H9 (cell line): ENCODE measurements around the gene KIF13A. TPM values are rescaled to one million over a fixed set of nuclear protein-coding genes. Genes with fewer than 3 reads are reported as not detected.

ENCODE experiments used
- DNase-seq: peaks from one replicate; pipeline ENCODE4 v3.0.0-alpha.2; 2017
- H2AFZ ChIP-seq: one replicate; pipeline ENCODE4 v1.6.1; 2013; ENCODE audit warnings: mild to moderate bottlenecking, low read length, control low read depth, moderate library complexity
- H2AK5ac ChIP-seq: 2 replicates; pipeline ENCODE4 v1.6.1; 2013; ENCODE audit warnings: low read length, control low read depth, mixed read lengths; ENCODE audit not compliant: insufficient read length
- H2BK120ac ChIP-seq: one replicate; pipeline ENCODE4 v1.6.1; 2013; ENCODE audit warnings: low read depth, mild to moderate bottlenecking, low read length, control low read depth, inconsistent platforms; ENCODE audit not compliant: poor library complexity, severe bottlenecking
- H2BK12ac ChIP-seq: 2 replicates; pipeline ENCODE4 v1.6.1; 2013; ENCODE audit warnings: low read length, control low read depth, mixed read lengths, low read depth; ENCODE audit not compliant: insufficient read length
- H2BK15ac ChIP-seq: 2 replicates; pipeline ENCODE4 v1.6.1; 2013; ENCODE audit warnings: low read depth, low read length, control low read depth
- H2BK20ac ChIP-seq: one replicate; pipeline ENCODE4 v1.6.1; 2013; ENCODE audit warnings: low read depth, mild to moderate bottlenecking, low read length, control low read depth, inconsistent platforms; ENCODE audit not compliant: poor library complexity, severe bottlenecking
- H2BK5ac ChIP-seq: 2 replicates; pipeline ENCODE4 v1.6.1; 2013; ENCODE audit warnings: low read length, control low read depth, mixed read lengths; ENCODE audit not compliant: insufficient read length
- H3K14ac ChIP-seq: 2 replicates; pipeline ENCODE4 v1.6.1; 2013; ENCODE audit warnings: low read length, control low read depth; ENCODE audit not compliant: insufficient read depth
- H3K18ac ChIP-seq: 2 replicates; pipeline ENCODE4 v1.6.1; 2013; ENCODE audit warnings: low read depth, mild to moderate bottlenecking, mixed read lengths, low read length, control low read depth; ENCODE audit not compliant: insufficient read length
- H3K23ac ChIP-seq: 2 replicates; pipeline ENCODE4 v1.6.1; 2013; ENCODE audit warnings: low read length, control low read depth, mixed read lengths, low read depth; ENCODE audit not compliant: insufficient read length
- H3K23me2 ChIP-seq: 2 replicates; pipeline ENCODE4 v1.6.1; 2013; ENCODE audit warnings: low read depth, mild to moderate bottlenecking, mixed read lengths, low read length, control low read depth; ENCODE audit not compliant: insufficient read length, poor library complexity, severe bottlenecking
- H3K27ac ChIP-seq: 2 replicates; pipeline ENCODE4 v1.5.1; 2013; ENCODE audit warnings: low read length, control low read depth, mixed read lengths, low read depth; ENCODE audit not compliant: insufficient read length
- H3K27me3 ChIP-seq: 2 replicates; pipeline ENCODE4 v1.6.1; 2013; ENCODE audit warnings: low read length, control low read depth, inconsistent platforms; ENCODE audit not compliant: insufficient read depth
- H3K4ac ChIP-seq: 2 replicates; pipeline ENCODE4 v1.6.1; 2013; ENCODE audit warnings: low read depth, mild to moderate bottlenecking, control low read depth, inconsistent platforms, low read length, moderate library complexity
- H3K4me1 ChIP-seq: 2 replicates; pipeline ENCODE4 v1.6.1; 2013; ENCODE audit warnings: low read length, control low read depth, inconsistent platforms; ENCODE audit not compliant: insufficient read depth
- H3K4me2 ChIP-seq: 2 replicates; pipeline ENCODE4 v1.6.1; 2013; ENCODE audit warnings: low read length, control low read depth, mixed read lengths; ENCODE audit not compliant: insufficient read length, insufficient read depth
- H3K56ac ChIP-seq: 2 replicates; pipeline ENCODE4 v1.6.1; 2013; ENCODE audit warnings: low read depth, mild to moderate bottlenecking, mixed read lengths, low read length, control low read depth; ENCODE audit not compliant: insufficient read length
- H3K79me1 ChIP-seq: 2 replicates; pipeline ENCODE4 v1.6.1; 2013; ENCODE audit warnings: low read depth, mild to moderate bottlenecking, moderate library complexity, low read length, control low read depth, inconsistent platforms; ENCODE audit not compliant: insufficient read depth, poor library complexity, severe bottlenecking
- H3K79me2 ChIP-seq: 2 replicates; pipeline ENCODE4 v1.6.1; 2013; ENCODE audit warnings: low read length, control low read depth, inconsistent platforms; ENCODE audit not compliant: insufficient read depth
- H3K9ac ChIP-seq: 2 replicates; pipeline ENCODE4 v1.6.1; 2013; ENCODE audit warnings: low read length, control low read depth, mixed read lengths; ENCODE audit not compliant: insufficient read length; ENCODE audit errors: extremely low read depth
- H3K9me3 ChIP-seq: one replicate; pipeline ENCODE4 v1.6.1; 2013; ENCODE audit warnings: low read depth, low read length, inconsistent platforms; ENCODE audit not compliant: control insufficient read depth
- H3T11ph ChIP-seq: one replicate; pipeline ENCODE4 v1.6.1; 2013; ENCODE audit warnings: mild to moderate bottlenecking, low read length, control low read depth, inconsistent platforms
- H4K20me1 ChIP-seq: one replicate; pipeline ENCODE4 v1.6.1; 2013; ENCODE audit not compliant: control insufficient read depth, insufficient read length, insufficient read depth
- H4K5ac ChIP-seq: 2 replicates; pipeline ENCODE4 v1.6.1; 2013; ENCODE audit warnings: low read depth, mild to moderate bottlenecking, mixed read lengths, low read length, control low read depth; ENCODE audit not compliant: insufficient read length
- H4K8ac ChIP-seq: replicated peaks from 2 replicates; pipeline ENCODE4 v1.6.1; 2013; ENCODE audit warnings: low read length, control low read depth, mixed read lengths, low read depth; ENCODE audit not compliant: insufficient read length
- H4K91ac ChIP-seq: 2 replicates; pipeline ENCODE4 v1.6.1; 2013; ENCODE audit warnings: low read depth, mild to moderate bottlenecking, moderate library complexity, mixed read lengths, low read length, control low read depth; ENCODE audit not compliant: insufficient read length
- H3K27ac Mint-ChIP-seq, 3 experiments: 2 replicates in 2 of 3; 3 replicates in 1 of 3; pipeline ENCODE4 v1.8.0; 2020 to 2021; ENCODE audit warnings: mixed read lengths in 3 of 3, mild to moderate bottlenecking in 1 of 3, moderate library complexity in 1 of 3
- H3K27me3 Mint-ChIP-seq: 2 replicates; pipeline ENCODE4 v1.8.0; 2021; ENCODE audit warnings: low read depth, mild to moderate bottlenecking, moderate library complexity, mixed read lengths
- H3K36me3 Mint-ChIP-seq, 3 experiments: 2 replicates in 2 of 3; 3 replicates in 1 of 3; pipeline ENCODE4 v1.8.0; 2020 to 2021; ENCODE audit warnings: low read depth in 3 of 3, mixed read lengths in 3 of 3; ENCODE audit not compliant: insufficient read depth in 1 of 3
- H3K4me1 Mint-ChIP-seq, 2 experiments: 2 replicates each; pipeline ENCODE4 v1.8.0; 2020; ENCODE audit warnings: mixed read lengths in 2 of 2
- H3K4me3 Mint-ChIP-seq, 2 experiments: 2 replicates in 1 of 2; 3 replicates in 1 of 2; pipeline ENCODE4 v1.8.0; 2020 to 2021; ENCODE audit warnings: mild to moderate bottlenecking in 2 of 2, mixed read lengths in 2 of 2, moderate library complexity in 1 of 2
- H3K9me3 Mint-ChIP-seq, 2 experiments: 2 replicates in 1 of 2; 3 replicates in 1 of 2; pipeline ENCODE4 v1.8.0; 2020; ENCODE audit warnings: mild to moderate bottlenecking in 2 of 2, mixed read lengths in 2 of 2, moderate library complexity in 1 of 2
- CTCF ChIP-seq: fragments of 200-600 bp; sonication (generic); conservative IDR thresholded peaks from 3 replicates; pipeline ENCODE4 v1.8.0; 2021; ENCODE audit warnings: antibody characterized with exemption, mild to moderate bottlenecking
- WGBS: extraction: QIAGEN DNeasy Blood & Tissue Kit; methylation state at CpG from one replicate; pipeline ENCODE4 v1.1.7; 2013; ENCODE audit warnings: missing lambda C conversion rate, low lambda C conversion rate, mixed read lengths; ENCODE audit not compliant: insufficient read length; ENCODE audit errors: extremely low coverage; 5-methylcytosine and 5-hydroxymethylcytosine counted together
- total RNA-seq: library from RNA; stranded (reverse); gene quantifications from 2 replicates; pipeline ENCODE4 v1.2.1, GENCODE V29; 2021

KIF13A gene
- total RNA-seq, 1 experiment from 2014 or later = 38.2 TPM

GRCh38 chr6:17710331-17710730, 277.1 kb downstream of the KIF13A start:
- Histone ChIP-seq H2BK12ac (no peak overlapping the region), H3K4ac (no peak overlapping the region), H4K5ac (no peak overlapping the region), H3K9me3 (no peaks in the 10 kb centered on the region), H2BK15ac (no peak overlapping the region), H3K4me2 (no peak overlapping the region), H3T11ph (no peak overlapping the region), H3K27ac (no peak overlapping the region), H2BK120ac (no peak overlapping the region), H2AK5ac (no peak overlapping the region), H2BK5ac (no peak overlapping the region), H3K4me1 (no peaks in the 10 kb centered on the region; the same call in 1 of the 2 replicates), H3K23ac (no peak overlapping the region), H3K14ac (no peak overlapping the region), H3K27me3 (no peaks in the 10 kb centered on the region), H4K91ac (no peak overlapping the region), H3K9ac (no peak overlapping the region), H4K20me1 (no peaks in the 10 kb centered on the region), H2AFZ (no peak overlapping the region), H3K23me2 (no peaks in the 10 kb centered on the region), H3K18ac (no peak overlapping the region), H3K56ac (no peak overlapping the region), H2BK20ac (no peak overlapping the region), H3K79me1 (no peaks in the 10 kb centered on the region), H3K79me2 (peaks cover 5% of the 10 kb centered on the region; the same call in 1 of the 2 replicates), H4K8ac (no peak overlapping the region)
- H3K4me1 Mint-ChIP-seq = peaks cover 19 to 21% of the 10 kb centered on the region in 2 experiments
- H3K27me3 Mint-ChIP-seq = no peaks in the 10 kb centered on the region
- H3K36me3 Mint-ChIP-seq = no peaks in the 10 kb centered on the region
- no peak for DNase-seq
- H3K4me3 Mint-ChIP-seq = no peak overlapping the region
- WGBS = no CpG with 5 or more reads among the region's 3 CpGs
- TF ChIP-seq CTCF = no peak
- no peaks in the 10 kb centered on the region; a peak in 2 of 5 replicates for H3K9me3 Mint-ChIP-seq
- H3K27ac Mint-ChIP-seq = no peak overlapping the region
